AG10803 (cell line): Measurements from ENCODE around the gene PMIS2.

Experiments
- DNase-seq: peaks from one replicate; pipeline ENCODE4 v3.0.0; 2010; ENCODE audit warnings: low read depth
- H3K4me3 ChIP-seq: 2 replicates; pipeline ENCODE4 v1.5.1; 2011; ENCODE audit warnings: mild to moderate bottlenecking, low read length, control low read depth
- TF ChIP-seq, protein P1 (sequence below): conservative IDR thresholded peaks from 2 replicates; pipeline ENCODE4 v1.5.1; 2011; ENCODE audit warnings: mild to moderate bottlenecking, low read length, control low read depth, inconsistent platforms

The PMIS2 gene

GRCh38 chr19:35633727-35634440, 47.9 kb downstream of the PMIS2 start:
- DNase-seq, result no peak
- TF ChIP-seq, protein P1, sequence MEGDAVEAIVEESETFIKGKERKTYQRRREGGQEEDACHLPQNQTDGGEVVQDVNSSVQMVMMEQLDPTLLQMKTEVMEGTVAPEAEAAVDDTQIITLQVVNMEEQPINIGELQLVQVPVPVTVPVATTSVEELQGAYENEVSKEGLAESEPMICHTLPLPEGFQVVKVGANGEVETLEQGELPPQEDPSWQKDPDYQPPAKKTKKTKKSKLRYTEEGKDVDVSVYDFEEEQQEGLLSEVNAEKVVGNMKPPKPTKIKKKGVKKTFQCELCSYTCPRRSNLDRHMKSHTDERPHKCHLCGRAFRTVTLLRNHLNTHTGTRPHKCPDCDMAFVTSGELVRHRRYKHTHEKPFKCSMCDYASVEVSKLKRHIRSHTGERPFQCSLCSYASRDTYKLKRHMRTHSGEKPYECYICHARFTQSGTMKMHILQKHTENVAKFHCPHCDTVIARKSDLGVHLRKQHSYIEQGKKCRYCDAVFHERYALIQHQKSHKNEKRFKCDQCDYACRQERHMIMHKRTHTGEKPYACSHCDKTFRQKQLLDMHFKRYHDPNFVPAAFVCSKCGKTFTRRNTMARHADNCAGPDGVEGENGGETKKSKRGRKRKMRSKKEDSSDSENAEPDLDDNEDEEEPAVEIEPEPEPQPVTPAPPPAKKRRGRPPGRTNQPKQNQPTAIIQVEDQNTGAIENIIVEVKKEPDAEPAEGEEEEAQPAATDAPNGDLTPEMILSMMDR, result no peak
- no peak overlapping the region for H3K4me3 ChIP-seq

DNA sequence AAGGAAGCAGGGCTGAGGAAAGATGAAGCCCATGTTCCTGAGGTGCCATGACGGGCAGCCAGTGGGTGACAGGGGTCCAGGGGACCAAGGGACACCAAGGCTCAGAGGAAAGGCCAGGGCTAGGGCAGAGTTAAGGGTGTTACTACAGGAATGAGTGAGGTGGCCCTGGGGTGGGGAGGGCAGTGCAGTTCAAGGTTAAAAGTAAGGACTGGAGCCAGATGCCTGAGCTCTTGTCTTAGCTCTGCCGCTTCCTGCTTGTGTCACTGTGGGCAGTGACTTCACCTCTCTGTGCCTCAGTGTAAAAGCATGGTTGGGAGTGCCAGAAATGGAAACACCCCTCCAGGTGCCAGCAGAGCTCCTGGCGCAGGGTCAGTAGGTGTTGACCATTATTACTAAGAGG, 50.7 kb downstream of the PMIS2 start:
- H3K4me3 ChIP-seq, result no peak overlapping the region
- TF ChIP-seq, protein P1, result no peak
- no peak for DNase-seq
